Body of pancreas (tissue), 4 donors: Measurements from ENCODE around the gene PCDH9. TPM values are rescaled to one million over a fixed set of nuclear protein-coding genes. Genes with fewer than 3 reads are reported as not detected.
"Not testable (repeated sequence)": the region's sequence is repeated elsewhere in the genome, so short reads cannot be mapped to it uniquely, and the experiment has no call there.

ENCODE experiments used
- ATAC-seq: fragments of 150-250 bp; one replicate; pipeline ENCODE4 v1.9.1; 2016
- DNase-seq, 4 donors: peaks; one replicate each; pipeline ENCODE4 v3.0.0-alpha.2; 2019
- H3K27ac ChIP-seq, 4 donors: fragments of 200-600 bp; sonication (generic); 1 replicate in 3 of 4; 2 replicates in 1 of 4; pipeline versions ENCODE4 v1.5.1 to v1.6.1; 2016 to 2019; ENCODE audit warnings: mild to moderate bottlenecking in 1 of 4, mixed read lengths in 1 of 4, moderate library complexity in 1 of 4
- H3K27me3 ChIP-seq, 2 donors: fragments of 200-600 bp; sonication (generic); one replicate each; pipeline ENCODE4 v1.6.0; 2016; ENCODE audit warnings: mild to moderate bottlenecking in 1 of 2
- H3K36me3 ChIP-seq, 2 donors: fragments of 200-600 bp; sonication (generic); replicated peaks in 1 of 2; 2 replicates each; pipeline ENCODE4 v1.5.1; 2016; ENCODE audit warnings: low read depth in 2 of 2; ENCODE audit not compliant: insufficient read depth in 1 of 2
- H3K4me1 ChIP-seq: fragments of 200-600 bp; sonication (generic); one replicate; pipeline ENCODE4 v1.6.0; 2016
- H3K4me3 ChIP-seq, 2 donors: fragments of 200-600 bp; sonication (generic); 1 replicate in 1 of 2; 2 replicates in 1 of 2; pipeline ENCODE4 v1.5.1; 2016 to 2019
- H3K9me3 ChIP-seq, 3 donors: fragments of 200-600 bp; sonication (generic); 1 replicate in 2 of 3; 2 replicates in 1 of 3; pipeline ENCODE4 v1.5.1; 2016
- CTCF ChIP-seq, 7 experiments: fragments of 450-650 bp in 4 of 7; fragments of 200-600 bp in 3 of 7; sonication (generic) in 3 of 7; IDR thresholded peaks; one replicate each; pipeline ENCODE4 v1.5.1; 2016 to 2019; ENCODE audit warnings: antibody characterized with exemption in 7 of 7
- POLR2A ChIP-seq, 3 donors: fragments of 450-650 bp; IDR thresholded peaks; one replicate each; pipeline ENCODE4 v1.6.1; 2016; ENCODE audit warnings: antibody characterized with exemption in 3 of 3, mild to moderate bottlenecking in 2 of 3
- WGBS, 2 donors: methylation state at CpG; one replicate each; pipeline ENCODE4 v1.1.5; 2017; 5-methylcytosine and 5-hydroxymethylcytosine counted together
- intact Hi-C: fragments of 100-400 bp; cut with DNase I; formaldehyde crosslinking; loops from one replicate; pipeline ENCODE4 v1.15.1; 2023
- total RNA-seq, 2 donors: library from RNA; depleted of rRNA; stranded (reverse); fragments of >200 nt; gene quantifications; one replicate each; pipeline ENCODE4 v1.1.0, GENCODE V29; 2016

The PCDH9 gene
- total RNA-seq, 2 donors from 2014 or later = 3.6 to 3.9 TPM

DNA sequence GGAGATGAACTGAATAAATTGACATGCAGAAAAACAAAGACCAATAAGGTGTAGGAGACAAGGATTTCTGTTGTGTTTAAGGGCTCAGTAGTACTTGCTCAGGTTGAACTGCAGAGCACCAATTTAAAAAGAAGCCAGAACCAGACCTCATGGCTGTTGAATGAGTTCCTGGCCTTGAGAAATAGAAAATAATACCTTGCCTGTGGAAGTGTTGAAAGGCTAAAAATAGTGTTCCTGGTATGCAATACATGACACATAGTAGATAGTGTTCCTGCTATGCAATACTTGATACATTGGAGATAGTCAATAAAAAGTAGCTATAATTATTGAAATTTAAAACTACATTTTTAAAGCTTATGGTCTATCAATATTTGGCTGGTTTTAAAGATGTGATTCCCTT lies 595.8 kb downstream of the PCDH9 start:
- no peaks in the 10 kb centered on the region for H3K27me3 ChIP-seq
- ATAC-seq (no peak), DNase-seq (no peak)
- intact Hi-C loops = no loop called here
- no peak overlapping the region for H3K27ac ChIP-seq
- H3K4me3 ChIP-seq = no peak overlapping the region
- H3K9me3 ChIP-seq = no peaks in the 10 kb centered on the region
- H3K36me3 ChIP-seq = no peaks in the 10 kb centered on the region
- TF ChIP-seq CTCF (IDR thresholded peaks at IDR 0.05) = no peak
- TF ChIP-seq POLR2A (IDR thresholded peaks at IDR 0.05) = no peak
- H3K4me1 ChIP-seq = no peaks in the 10 kb centered on the region

DNA sequence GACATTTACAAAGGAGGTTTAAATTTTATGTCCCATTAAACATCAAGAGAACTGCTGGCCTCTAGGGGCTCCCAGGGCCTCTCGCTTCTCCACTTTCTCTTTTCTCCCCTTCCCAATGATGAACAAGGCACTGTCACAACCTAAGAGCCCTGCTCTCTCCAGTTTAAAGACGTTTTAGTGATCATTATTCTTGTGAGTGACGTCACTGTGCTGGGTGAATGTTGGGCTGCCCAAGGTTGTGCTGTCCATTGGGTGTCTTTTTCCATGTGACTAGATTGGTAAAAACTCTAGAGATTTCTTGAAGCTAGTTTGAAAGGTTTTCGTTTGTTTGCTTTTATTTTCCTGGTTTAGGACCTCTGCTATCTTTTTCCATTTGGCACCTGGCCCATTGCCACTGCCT lies 602.6 kb downstream of the PCDH9 start:
- Histone ChIP-seq H3K36me3 (no peaks in the 10 kb centered on the region), H3K4me3 (no peak overlapping the region), H3K27ac (no peak overlapping the region), H3K4me1 (no peaks in the 10 kb centered on the region), H3K9me3 (no peaks in the 10 kb centered on the region), H3K27me3 (no peaks in the 10 kb centered on the region)
- 43 to 56% methylated on average over 4 of the region's 4 CpGs for WGBS, 2 donors
- DNase-seq (no peak), ATAC-seq (no peak)
- TF ChIP-seq CTCF (IDR thresholded peaks at IDR 0.05) (no peak), POLR2A (IDR thresholded peaks at IDR 0.05) (no peak)
- intact Hi-C loops = loop anchor here (10.0 kb wide), 1 partner anchor 567 kb away; no protein-coding TSS in a partner anchor

GRCh38 chr13:66624302-66624701 lies 605.8 kb downstream of the PCDH9 start:
- H3K27me3 ChIP-seq = no peaks in the 10 kb centered on the region
- ATAC-seq (no peak), DNase-seq (no peak)
- H3K4me3 ChIP-seq = no peak overlapping the region
- no peaks in the 10 kb centered on the region for H3K9me3 ChIP-seq
- intact Hi-C loops = loop anchor here (10.0 kb wide), 1 partner anchor 570 kb away; no protein-coding TSS in a partner anchor
- TF ChIP-seq POLR2A (IDR thresholded peaks at IDR 0.05) = no peak
- no peak for TF ChIP-seq CTCF (IDR thresholded peaks at IDR 0.05)
- no peak overlapping the region for H3K27ac ChIP-seq
- WGBS, 2 donors = 85 to 89% methylated on average over 3 of the region's 3 CpGs
- H3K4me1 ChIP-seq = no peaks in the 10 kb centered on the region
- no peaks in the 10 kb centered on the region for H3K36me3 ChIP-seq

DNA sequence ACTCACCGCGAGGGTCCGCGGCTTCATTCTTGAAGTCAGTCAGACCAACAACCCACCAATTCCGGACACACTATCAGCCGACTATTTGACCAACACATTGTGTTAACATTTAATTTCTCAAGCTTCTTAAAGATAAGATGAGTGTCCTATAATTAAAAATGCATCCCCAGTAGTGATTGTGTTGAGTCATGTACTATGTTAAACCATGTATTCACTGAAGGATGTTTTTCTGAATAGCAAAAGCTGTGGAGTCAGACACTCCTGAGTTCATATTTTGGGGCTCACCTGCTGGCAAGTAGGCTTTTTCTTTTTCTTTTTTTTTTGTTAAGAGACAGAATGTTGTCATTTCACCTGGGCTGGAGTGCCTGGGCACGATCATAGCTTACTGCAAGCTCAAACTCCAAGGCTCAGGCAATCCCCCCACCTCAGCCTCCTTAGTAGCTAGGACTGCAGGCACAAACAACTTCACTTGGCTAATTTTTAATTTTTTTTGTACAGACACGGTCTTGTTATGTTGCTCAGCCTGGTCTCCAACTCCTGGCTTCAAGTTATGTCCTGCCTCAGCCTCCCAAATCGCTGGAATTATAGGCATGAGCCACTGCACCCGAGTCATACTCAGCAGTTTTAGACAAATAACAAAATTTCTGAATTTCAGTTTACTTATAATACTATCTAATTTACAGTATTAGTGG lies 606.9 kb downstream of the PCDH9 start:
- WGBS, 2 donors = 78 to 79% methylated on average over 10 of the region's 10 CpGs
- Histone ChIP-seq H3K9me3 (no peaks in the 10 kb centered on the region), H3K4me1 (no peaks in the 10 kb centered on the region), H3K27me3 (no peaks in the 10 kb centered on the region), H3K36me3 (no peaks in the 10 kb centered on the region), H3K4me3 (no peak overlapping the region), H3K27ac (no peak overlapping the region)
- no peak for ATAC-seq
- intact Hi-C loops = loop anchor here (10.0 kb wide), 1 partner anchor 572 kb away; no protein-coding TSS in a partner anchor
- TF ChIP-seq CTCF (IDR thresholded peaks at IDR 0.05) (no peak), POLR2A (IDR thresholded peaks at IDR 0.05) (no peak)
- DNase-seq = no peak

GRCh38 chr13:66621906-66622447 lies 608.2 kb downstream of the PCDH9 start:
- 92 to 93% methylated on average over 5 to 28 of the region's 31 CpGs for WGBS, 2 donors
- not testable (repeated sequence) for DNase-seq, H3K9me3 ChIP-seq, H3K36me3 ChIP-seq, H3K4me3 ChIP-seq, H3K27ac ChIP-seq, H3K4me1 ChIP-seq, ATAC-seq, H3K27me3 ChIP-seq
- intact Hi-C loops = loop anchor here (10.0 kb wide), 1 partner anchor 573 kb away; no protein-coding TSS in a partner anchor
